ENCODE results near the gene ACADL. TPM values are rescaled to one million over a fixed set of nuclear protein-coding genes. Genes with fewer than 3 reads are reported as not detected.

The ACADL gene
- total RNA-seq = 3.7 TPM

GRCh38 chr2:210224941-210225672, at the start of gene ACADL:
ACADL (minus strand) TSS chr2:210225447; CDS start chr2:210225263, 184 bp downstream.

GRCh38 chr2:210171309-210172218, 53.7 kb downstream of the ACADL start, which contains the start of gene KANSL1L:
KANSL1L (minus strand) TSS chr2:210171409; CDS start chr2:210154582, 16,827 bp downstream.

Other genes with a start within 250 kb of the ACADL start
- 93.8 TPM for gene RPE, start 222.8 kb downstream of the ACADL start, total RNA-seq
- 94.0 TPM for gene KANSL1L, start 54.0 kb downstream of the ACADL start, total RNA-seq
- gene MYL1, start 89.7 kb upstream of the ACADL start, total RNA-seq = 417 TPM